Panc1 (cell line): ENCODE results near the gene IRS1.

ENCODE experiments used
- CTCF ChIP-seq: fragments of 450-650 bp; IDR thresholded peaks from 2 replicates; pipeline ENCODE4 v1.5.1; 2017; ENCODE audit warnings: mild to moderate bottlenecking
- POLR2AphosphoS5 ChIP-seq: IDR thresholded peaks from 2 replicates; pipeline ENCODE4 v1.6.1; 2012; ENCODE audit warnings: mild to moderate bottlenecking, low read depth, low read length, moderate library complexity
- SIN3A ChIP-seq: IDR thresholded peaks from 2 replicates; pipeline ENCODE4 v1.6.1; 2012; ENCODE audit warnings: low read depth, mild to moderate bottlenecking, low read length, moderate library complexity, borderline replicate concordance; ENCODE audit not compliant: insufficient read depth
- TF ChIP-seq, protein P1 (sequence below), 2 experiments: IDR thresholded peaks; 2 replicates each; pipeline ENCODE4 v1.6.1; 2011 to 2012; ENCODE audit warnings: low read depth in 2 of 2, control low read depth in 1 of 2, low read length in 1 of 2, mild to moderate bottlenecking in 1 of 2, moderate library complexity in 1 of 2; ENCODE audit not compliant: insufficient read depth in 1 of 2

DNA sequence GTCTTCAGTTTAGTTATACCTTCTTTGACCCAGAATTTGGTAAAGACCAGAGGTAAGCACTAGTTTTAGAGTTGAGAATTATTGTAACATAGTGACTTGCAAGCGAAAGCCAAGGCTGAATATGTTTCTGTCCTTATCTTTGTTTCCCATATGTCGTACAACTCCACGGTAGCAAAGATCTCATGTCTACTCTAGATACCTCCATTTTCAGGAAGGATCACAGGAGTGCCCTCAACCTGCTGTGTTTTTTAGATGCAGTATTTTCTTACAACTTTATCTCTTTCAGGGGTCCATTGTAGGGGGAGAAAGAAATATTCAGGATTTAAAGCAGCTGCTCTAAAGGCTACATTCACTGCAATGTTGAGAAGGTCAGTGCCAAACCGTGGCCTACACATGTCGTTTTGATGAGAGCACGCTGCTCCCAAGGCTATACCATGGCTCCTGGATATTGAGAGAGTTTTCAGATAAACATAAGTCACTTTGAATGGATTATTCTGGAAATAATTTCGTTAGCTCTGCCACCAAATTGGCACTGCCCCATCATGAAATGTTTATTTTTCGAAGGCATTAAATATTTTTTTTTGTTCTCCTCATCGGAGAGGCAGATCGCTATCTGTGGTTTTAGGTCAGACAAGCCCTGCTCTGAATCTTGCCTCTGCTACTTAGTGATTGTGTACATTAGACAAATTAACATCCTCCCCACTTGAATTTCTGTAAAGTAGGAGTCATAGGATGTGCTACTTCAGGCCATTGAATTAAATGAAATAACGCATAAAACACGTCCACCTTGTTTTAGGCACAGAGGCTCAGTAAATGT, 38.4 kb upstream of the IRS1 start:
- TF ChIP-seq POLR2AphosphoS5 (no peak), CTCF (no peak), SIN3A (no peak)
- TF ChIP-seq, protein P1, sequence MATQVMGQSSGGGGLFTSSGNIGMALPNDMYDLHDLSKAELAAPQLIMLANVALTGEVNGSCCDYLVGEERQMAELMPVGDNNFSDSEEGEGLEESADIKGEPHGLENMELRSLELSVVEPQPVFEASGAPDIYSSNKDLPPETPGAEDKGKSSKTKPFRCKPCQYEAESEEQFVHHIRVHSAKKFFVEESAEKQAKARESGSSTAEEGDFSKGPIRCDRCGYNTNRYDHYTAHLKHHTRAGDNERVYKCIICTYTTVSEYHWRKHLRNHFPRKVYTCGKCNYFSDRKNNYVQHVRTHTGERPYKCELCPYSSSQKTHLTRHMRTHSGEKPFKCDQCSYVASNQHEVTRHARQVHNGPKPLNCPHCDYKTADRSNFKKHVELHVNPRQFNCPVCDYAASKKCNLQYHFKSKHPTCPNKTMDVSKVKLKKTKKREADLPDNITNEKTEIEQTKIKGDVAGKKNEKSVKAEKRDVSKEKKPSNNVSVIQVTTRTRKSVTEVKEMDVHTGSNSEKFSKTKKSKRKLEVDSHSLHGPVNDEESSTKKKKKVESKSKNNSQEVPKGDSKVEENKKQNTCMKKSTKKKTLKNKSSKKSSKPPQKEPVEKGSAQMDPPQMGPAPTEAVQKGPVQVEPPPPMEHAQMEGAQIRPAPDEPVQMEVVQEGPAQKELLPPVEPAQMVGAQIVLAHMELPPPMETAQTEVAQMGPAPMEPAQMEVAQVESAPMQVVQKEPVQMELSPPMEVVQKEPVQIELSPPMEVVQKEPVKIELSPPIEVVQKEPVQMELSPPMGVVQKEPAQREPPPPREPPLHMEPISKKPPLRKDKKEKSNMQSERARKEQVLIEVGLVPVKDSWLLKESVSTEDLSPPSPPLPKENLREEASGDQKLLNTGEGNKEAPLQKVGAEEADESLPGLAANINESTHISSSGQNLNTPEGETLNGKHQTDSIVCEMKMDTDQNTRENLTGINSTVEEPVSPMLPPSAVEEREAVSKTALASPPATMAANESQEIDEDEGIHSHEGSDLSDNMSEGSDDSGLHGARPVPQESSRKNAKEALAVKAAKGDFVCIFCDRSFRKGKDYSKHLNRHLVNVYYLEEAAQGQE (IDR thresholded peaks at IDR 0.05; ENCODE audit: insufficient read depth in 1 of 2, low read depth in 2 of 2, low read length in 1 of 2) = no peak
